ENCODE results near the gene HOTAIR.

Gene HOTAIR

DNA sequence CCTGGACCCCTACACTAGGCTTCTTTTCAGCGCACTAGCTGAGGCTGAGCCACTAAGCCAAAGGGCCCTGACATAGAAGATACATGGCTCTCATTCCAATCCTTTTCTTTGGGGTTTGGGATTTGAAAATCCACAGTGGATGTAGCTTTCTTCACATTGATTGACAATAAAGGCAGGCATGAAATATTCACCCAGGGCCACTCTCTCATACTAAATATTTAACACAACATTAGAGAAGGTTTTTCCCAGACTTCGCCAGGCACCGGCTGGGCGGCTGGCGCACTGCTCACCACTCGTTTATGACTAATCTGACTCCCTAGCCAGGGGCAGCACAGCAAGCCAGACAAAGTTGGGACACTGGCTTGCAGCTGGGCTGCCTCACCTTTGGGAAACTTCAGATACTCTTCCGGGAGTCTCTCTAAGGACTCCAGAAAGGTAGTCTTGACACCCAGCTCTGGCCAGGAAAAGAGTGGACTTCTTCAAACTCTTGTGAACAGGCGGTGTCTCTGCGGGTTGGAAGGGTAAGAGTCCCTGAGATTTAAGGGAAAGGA, 2.5 kb downstream of the HOTAIR start:
- no peak for DNase-seq

DNA sequence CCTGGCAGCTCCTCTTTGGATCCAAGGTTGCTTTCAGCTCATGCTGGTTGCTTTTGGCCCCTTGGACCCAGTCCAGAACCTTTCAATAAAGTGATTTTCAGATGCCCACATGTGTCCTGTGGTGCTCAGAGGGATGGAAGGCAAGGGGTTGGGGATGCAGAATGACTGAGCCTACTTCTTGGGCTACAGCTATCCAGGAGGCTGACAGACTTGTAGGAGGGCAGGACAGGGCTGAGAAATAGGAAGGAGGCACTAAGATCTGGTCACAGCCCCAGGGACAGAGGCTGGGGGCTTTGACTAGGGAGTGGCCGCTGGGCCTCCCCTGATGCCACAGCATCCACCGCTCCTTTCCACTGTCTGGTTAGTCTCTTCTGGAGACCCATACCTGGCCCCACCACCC, 3.1 kb downstream of the HOTAIR start:
- DNase-seq: no peak

DNA sequence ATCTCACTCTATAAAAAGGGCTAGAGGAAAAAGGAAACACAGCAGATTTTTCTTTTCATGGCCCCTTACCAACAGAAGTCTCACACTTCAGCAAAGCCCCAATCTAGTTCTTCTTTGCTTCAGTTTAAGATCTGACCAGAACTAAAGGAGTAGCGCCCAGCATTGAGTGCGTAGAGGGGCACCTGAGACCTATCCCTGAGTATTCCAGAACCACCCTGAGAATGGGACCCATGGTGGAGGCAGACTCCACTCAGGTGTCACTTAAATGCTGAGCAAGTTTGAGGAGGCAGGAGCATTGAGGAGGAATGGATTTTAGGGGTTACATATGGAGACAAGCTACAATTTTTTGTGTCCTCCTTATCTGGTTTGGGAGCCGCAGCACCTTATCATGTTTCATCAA, 3.6 kb downstream of the HOTAIR start:
- DNase-seq: no peak

DNA sequence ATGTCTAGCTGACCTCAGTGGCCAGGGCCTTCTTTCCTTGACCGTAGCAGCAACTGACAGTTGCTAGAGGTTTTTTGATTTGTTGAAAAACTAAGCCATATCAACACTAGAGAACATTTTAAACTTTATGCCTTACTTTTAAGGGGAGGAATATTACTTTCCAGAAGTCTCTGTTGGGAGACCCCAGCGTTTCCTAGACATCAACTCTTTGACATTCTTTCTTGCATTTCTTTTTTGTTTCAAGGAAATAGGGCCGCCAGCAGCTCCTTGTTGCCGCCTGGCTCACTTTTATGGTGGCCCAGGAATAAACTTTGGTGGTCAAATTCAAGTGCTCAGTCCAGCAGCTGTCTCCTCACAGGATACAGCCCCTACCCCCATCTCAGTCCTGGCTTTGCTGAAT, 4.3 kb downstream of the HOTAIR start:
- no peak for DNase-seq

DNA sequence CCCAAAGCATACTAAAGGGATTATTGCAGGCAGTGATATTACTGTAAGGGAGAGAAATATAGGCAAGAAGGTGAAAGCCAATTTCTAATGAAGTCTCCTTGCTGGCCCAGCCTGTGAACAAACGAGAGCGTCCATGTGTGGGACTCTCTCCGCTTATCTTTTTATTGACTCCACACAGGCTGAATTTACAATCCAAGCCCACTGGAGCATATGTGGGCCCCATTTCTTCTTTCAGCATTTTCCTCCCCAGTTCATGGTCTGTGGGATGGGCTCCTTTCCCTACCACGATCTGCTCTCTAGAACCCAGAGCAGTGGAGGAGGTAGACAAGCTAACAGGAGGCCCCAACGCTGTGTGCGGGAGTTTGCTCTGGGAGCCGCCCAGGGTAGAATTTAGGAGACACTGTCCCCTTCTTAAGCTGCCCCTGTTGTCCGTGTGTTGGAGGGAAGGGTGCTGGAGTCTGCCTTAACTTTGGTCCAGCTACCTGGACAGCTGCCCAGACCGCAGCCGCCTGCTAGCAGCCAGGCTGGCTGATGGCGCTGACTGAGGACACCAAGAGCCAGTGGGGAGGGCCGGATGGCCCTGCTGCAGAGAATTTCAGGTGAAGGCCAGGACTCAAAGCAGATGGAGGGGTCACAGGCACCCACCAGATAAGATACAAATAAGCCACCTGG, 5.0 kb downstream of the HOTAIR start:
- no peak for DNase-seq

DNA sequence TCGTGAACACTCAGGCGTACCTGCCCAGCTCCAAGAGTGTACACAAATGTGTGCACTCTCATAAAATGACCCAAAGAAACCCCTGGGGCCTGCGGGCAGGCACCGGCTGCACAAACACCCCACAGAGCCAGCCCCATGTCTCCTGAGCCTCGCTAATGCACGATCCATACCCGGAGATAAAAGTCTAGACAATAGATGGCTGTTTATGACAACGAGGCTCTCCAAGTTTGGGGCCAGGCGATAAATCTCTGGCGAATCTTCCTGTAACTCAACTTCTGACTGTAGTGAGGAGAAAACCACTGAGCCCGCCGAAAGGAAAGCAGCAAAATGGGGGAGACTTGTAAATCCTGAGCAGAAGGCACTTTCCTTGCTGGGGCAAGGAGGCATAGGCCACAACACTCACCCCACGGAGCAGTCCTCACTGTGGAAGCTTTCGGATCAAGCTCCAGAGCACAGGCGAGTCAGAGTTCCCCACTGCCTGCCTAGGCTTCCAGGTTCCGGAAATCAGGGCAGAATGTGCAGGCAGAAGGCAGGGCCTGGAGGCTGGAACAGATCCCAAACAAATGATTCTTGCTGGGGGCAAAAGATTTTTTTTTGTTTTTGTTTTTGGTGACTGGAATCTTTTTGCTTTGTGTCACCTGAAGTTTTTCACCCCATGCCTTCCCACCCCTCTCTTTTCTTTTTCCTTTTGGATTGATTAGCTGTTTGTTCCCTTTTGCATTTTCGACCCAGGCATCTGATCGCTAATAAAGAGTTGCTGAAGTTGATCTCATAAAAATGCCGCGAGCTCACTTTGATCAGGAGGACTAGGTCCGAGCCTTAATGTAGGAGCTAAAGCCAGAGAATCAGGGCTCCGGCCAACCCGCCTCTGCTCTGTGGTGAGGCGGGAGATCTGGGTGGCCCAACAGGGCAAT, 6.3 kb downstream of the HOTAIR start:
- no peak for DNase-seq

DNA sequence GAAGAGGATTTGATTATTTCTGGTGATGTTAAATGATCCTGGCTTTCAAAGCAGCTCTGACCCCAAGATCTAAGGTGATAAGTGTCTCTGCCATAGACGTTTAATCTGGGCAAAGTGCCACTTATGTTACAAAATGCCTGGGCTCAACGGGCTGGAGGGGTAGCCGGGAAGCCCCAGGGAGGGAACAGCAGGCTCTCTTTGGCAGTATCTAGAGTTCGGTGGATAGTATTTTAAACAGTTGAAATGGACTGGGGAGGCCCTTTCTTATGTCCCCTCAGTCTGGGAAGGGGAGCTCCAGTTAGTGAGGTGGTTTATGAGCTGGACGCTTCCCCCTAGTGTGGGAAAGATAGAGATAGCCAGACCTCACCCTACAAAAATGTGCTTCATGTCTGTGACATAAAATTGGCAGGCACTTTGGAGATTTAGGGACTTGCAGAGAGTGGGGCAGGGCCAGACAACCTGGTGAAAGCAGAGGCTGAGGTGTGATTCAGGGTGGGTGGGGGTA, 7.3 kb downstream of the HOTAIR start:
- DNase-seq: no peak

DNA sequence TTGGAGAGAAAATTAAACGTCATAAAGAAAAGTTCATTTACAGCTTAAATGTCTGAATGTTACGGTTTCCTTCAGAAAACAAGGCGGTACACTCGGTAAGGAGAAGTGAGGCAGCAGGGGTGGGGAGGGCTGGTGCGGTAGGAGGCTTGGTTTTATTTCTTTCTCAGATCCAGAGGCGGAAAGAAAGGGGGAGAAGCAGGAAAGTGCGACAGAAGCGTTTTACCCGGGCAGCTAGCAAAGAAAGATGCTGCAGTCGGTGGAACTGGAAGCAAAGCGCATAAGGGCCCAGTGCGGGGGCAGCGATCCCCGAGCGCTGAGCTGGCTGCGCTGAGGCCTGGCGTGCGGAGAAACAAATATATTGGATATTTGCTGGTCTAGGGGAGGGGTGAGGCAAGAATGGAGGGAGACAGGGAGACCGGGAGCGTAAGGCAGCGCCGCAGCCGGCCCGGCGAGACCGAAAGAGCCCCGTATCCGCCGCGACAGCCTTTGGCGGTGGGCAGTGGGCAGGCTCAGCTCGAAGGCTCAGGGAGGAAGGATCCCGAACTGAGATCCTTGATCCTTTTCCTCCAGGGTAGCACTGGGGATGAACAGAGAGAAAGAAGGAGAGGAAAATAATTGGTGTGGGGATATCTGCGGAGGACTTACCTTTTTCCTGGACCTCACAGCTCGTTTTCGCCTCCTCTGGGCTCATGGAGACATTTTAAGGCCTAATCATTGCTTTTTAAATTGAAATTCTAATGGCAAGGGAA, 8.2 kb downstream of the HOTAIR start:
- no peak for DNase-seq

DNA sequence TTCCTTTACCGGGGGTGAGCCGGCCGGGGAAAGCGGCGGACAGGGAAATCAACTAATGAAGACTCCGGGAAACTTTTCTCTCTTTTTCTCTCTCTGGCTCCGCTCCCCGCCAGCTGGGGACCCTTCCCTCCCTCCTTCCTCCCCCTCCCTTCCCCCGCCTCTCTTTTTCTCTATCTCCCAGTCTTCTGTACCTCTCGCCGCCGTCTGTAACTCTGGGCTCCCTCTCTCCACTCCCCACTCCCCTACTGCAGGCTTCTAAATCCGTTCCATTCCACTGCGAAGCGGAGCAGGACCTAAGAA, 8.7 kb downstream of the HOTAIR start:
- no peak for DNase-seq

DNA sequence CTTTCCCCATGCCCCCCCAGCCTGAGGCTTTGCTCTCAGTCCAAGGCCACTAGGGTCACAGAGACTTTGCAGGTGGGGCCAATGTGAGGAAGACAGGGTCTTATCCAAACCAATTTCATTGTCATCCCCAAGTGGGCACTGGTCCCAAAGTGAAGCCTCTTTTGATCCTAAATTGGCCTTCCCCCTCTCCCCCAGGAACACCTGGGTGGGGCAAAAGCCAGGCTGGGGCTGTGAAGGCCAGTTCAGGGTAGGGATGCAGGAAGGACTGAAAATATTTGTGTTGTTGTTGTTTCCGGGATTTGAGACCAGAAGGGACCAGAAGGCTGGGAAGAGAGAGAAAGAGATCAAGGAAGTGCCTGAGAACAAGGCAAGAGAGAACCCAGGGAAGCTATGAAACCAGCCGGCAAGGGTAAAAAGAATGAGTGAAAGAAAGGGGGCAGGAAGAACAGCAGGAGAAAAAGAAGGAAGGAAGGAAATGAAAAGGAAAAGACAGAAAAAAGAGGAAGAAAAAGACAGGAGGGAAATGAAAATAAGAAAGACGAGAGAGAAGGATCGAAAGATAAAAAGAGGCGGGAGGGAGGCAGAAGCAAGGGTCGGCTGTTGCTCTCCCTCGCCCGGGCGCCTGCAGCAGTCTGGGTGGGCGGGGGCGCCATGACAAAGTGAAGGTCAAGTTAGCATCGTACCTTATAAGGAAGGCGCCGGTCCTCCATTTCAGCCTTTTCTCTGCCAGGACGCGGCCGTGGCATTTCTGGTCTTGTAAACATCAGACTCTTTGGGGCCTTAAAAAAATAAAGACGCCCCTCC, 9.3 kb downstream of the HOTAIR start:
- DNase-seq: no peak

DNA sequence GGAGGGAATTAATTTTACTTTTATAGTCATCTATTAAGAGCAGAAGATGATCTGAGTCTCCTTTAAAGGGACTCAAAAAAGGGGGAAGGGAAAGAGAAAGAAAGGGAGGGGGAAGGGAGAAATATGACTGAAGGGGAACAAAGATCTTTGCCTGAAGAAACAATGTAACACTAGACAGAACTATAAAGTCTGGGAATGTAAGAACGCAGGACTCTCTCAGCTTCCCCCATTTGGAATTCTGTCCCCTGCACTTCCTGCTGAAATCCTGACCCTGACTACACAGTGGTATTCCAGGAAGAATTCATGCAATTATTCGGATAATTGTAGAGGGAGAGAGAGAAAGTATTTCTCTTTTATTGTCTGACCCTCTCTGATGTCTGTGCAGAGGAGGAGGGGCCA, 10.4 kb downstream of the HOTAIR start:
- no peak for DNase-seq

DNA sequence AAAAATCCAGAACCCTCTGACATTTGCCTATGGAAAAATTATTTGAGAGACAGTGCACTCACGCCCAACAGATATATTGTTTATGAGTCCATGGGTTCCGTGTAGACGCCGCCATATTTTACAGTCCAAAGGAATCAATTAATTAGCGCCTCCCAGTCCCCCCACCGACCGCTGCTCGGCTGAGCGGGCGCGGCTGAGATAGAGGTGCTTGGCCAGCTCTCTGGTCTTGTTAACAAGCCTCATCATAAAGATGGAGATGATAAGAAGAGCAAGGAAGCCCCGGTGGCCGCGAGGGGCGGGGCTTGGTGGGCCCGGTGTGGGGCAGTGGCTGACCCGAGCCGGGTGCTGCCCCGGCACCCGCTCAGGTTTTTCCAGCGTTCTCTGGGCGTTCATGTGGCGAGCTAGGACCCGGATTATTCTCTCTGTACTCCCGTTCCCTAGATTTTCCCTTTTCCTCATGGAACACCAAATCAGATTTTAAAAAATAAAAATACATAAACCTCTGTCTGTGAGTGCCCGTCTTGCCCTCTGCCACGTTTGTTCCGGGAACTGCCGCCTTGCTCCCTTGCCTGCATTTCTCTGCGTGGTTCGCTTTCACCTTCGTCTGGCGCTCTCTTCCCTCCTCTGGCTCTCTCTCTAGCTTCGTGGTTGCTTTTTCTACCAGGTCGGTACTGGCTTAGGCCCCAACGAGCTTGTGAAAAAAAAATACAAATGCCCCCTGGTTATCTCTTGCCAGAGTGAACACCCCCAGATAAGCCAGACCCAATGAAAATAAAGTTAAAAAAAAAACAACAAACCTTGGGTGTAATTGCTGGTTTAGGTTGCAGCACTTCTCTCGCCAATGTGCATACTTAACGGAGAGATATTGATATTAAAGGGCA, 11.1 kb downstream of the HOTAIR start:
- DNase-seq: no peak

DNA sequence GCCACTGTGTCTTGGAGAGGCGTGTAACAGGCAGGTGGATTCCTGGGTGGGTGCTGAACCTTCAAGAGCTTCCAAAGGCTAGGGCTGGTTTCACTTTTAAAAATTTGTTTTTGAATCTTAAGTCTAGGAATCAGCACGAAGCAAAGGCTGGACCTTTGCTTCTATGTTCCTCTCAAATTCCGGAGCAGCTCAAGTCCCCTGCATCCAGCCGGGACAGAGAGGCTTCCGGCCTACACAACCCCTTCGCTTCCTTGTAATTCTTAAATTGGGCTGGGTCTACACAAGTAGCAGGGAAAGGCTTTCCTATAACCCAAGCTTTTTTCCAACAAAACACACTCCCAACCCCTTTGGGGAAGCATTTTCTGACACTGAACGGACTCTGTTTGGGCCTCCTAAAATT, 11.7 kb downstream of the HOTAIR start:
- no peak for DNase-seq

DNA sequence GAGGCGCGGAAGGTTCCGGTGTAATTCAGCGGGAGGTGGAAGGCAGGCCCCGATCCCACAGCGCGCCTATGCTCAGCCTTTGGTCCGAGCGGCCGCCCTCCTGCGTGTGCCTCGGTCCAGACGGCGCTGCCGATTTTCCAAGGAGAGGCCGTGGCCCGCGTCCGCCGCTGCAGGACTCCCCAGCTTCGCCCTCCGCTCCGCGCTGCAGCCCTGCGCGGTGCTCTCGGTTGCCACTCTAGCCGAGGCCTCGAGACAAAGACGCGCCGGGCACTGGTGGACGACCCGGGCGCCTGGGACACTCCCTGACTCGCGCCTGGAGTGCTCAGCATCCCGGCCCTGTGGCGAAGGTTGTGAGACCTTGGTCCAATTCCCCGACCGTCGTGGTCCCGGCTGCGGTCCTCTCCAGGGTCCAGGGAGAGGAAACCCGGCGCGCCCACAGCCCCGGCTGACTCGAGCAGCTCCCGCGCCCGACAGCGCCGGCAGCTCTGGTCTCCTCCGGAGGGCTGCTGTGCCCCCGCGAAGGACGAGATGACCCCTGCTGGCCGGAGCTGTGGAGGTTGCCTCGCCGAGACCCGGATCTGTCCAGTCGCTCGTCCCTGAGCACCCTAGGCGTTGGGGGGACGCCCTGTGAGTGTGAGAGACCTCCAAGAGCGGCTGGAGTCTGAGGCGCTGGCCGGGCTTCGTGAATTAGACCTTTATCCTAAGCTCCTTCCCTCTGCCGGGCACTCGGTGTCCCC, 13.6 kb downstream of the HOTAIR start:
- no peak for DNase-seq

DNA sequence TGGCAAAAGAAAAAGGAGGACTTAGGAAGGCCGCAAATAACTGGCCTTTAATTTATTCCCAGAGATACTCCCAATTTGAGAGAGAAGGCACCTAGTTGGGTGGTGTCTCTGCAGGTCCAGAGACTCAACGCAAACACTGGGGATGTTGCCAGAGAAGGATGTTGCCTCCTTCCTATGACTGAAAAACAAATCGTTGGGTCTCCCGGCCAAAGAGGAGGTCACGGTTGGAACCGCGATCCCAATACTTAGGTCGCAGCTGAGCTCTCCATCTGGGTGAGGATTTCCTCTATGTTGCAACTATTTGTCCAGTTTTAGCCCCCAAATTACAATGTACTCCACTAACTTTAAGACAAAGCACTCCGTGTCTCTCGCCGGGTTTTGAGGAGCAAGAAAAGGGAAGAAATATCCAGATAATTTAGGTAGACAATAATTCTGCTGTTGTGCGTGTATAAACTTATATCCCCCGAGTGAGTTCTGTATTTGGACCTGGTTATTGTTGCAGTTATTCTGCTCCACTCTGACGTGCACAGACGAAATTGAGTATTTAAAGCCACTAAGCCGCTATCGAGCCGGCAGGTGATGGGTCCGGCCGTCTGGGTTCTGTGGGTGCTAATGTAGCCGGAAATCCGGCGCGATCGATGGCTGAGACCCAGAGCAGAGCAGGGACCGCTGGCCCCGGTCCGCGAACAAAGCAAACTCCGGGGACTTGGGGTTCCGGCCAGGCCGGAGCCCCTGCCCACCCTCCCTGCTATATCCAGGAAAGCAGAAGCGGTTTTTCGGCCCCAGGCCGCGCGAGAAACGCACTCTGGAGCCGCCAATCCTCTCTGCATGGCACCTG, 14.3 kb downstream of the HOTAIR start:
- DNase-seq: no peak

DNA sequence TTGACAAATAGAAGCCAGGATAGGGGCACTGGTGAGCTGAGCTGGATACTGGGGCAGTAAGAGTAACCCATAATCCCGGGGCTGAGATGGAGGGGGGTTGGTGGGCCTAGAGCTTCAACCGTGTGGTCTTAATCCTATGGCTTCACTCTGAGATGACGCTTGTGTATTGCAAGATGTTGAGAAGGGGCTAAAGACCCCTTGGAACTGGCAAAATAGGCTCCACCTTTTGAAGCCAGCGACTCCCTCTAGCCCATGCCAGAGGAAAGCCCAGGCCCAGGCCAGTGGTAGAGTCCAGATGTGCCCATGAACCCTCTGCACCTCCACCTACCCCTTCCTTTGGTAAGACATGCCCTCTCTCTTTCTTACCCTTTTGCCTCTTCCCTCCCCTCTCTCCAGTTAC, 15.4 kb downstream of the HOTAIR start:
- DNase-seq: no peak

DNA sequence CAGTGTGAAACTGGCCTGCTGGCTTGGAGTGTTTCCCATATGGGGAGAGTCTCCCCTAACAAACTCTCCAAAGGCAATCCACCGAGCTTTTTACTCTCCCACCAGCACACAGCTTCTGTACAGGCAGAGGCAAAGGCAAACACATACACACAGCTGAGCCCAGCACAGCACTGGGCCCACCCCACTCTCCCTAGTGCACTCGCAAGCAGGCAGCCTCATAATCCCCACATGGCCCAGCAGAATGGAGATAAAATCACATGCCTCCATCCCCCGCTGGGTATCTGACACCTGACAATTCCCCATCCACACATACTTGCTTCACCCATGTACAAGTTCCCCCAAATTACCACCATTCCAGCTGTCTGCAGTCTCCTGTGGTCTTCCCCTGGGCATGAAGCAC, 16.6 kb downstream of the HOTAIR start:
- no peak for DNase-seq

DNA sequence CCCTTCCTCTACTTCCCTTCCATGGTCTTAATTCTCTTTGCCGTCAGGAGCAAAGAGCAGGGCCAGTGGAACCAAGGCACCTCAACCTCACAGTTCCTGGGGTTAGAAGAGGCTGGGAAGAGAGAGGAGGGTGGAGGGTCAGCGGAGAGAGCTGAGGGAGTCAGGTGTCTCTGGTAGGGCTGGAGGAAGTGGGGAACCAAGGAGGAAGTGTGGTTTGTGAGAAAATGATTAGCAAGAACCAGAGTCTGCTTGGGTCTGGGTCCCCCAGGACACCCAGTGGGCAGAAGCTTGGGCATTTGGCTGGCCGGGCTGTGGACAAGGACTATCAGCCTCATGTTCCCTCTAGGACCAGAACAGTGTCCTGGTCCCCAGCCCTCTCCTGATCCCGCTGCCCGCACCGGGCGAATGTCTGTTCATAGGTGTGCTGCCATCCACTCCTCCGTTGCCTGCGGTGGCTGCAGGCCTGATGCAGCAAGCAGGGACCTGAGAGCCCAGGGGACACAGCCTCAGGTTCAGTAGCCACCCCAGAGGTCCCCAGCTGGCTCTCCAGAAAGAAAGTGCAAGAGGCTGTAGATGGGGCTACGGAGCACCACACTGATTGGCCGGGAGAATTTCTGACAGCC, 17.7 kb downstream of the HOTAIR start:
- no peak for DNase-seq

DNA sequence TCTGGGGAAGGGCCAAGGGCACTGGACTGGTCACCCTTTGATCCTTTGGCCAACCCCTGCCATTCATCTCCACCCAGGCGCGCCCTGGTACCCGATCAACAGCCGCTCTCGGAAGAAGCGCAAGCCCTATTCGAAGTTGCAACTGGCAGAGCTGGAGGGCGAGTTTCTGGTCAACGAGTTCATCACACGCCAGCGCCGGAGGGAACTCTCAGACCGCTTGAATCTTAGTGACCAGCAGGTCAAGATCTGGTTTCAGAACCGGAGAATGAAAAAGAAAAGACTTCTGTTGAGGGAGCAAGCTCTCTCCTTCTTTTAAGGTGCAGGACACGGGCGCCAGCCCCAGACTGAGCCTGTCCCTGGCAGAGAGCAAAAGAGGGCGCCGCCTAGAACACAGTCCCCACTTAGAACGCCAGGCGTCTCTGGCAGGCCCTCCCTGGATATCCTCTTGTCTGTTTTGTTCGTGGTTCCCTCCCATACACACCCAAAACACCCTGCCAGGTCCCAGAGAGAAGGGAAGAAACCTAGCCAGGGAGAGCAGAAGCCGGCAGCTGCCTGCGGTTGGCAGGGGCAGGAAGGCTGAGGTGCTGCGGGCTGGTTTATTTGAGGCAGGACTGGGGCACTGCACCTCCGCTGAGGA, 18.4 kb downstream of the HOTAIR start:
- DNase-seq: no peak

Measured in activated CD4-positive, alpha-beta T cell treated with anti-CD3 and anti-CD28 coated beads, Interleukin-2, amount 50 U/mL, for 4 hours (primary cell).